LNCaP clone FGC (cell line): ENCODE data around the gene FAM221B.

Experiments used
- DNase-seq: peaks from one replicate; pipeline ENCODE4 v3.0.0-alpha.2; 2011; ENCODE audit warnings: low read depth
- H3K4me3 ChIP-seq: 2 replicates; pipeline ENCODE4 v1.5.1; 2011; ENCODE audit warnings: mild to moderate bottlenecking, low read depth, low read length, control low read depth
- CTCF ChIP-seq: IDR thresholded peaks from 2 replicates; pipeline ENCODE4 v1.5.1; 2012; ENCODE audit warnings: mild to moderate bottlenecking; ENCODE audit not compliant: control insufficient read depth, insufficient read depth; ENCODE audit errors: extremely low read depth

The FAM221B gene

GRCh38 chr9:35834260-35835215 lies 6.0 kb upstream of the FAM221B start:
- no peak overlapping the region for H3K4me3 ChIP-seq
- no peak for DNase-seq
- TF ChIP-seq CTCF, result no peak

GRCh38 chr9:35832814-35833213 lies 4.3 kb upstream of the FAM221B start:
- no peak for DNase-seq
- peak overlapping the region; percentile 6 for H3K4me3 ChIP-seq
- TF ChIP-seq CTCF, result no peak

GRCh38 chr9:35831040-35831439 lies 2.5 kb upstream of the FAM221B start:
- no peak overlapping the region for H3K4me3 ChIP-seq
- TF ChIP-seq CTCF, result no peak
- no peak for DNase-seq

GRCh38 chr9:35829764-35830096 lies 1.2 kb upstream of the FAM221B start:
- peak overlapping the region; percentile 67 for H3K4me3 ChIP-seq
- no peak for TF ChIP-seq CTCF
- no peak for DNase-seq

- TF ChIP-seq CTCF, result no peak
- DNase-seq, result no peak
- H3K4me3 ChIP-seq, result peak within 1 kb of the TSS; percentile 67
These were observed 692 bp upstream of the FAM221B start, which contains the start of gene TMEM8B for GRCh38 chr9:35829084-35829763. Gene TMEM8B, plus strand, starts transcription at chr9:35829228. Its CDS starts 220 bp downstream, at chr9:35829448.

- no peak overlapping the region for H3K4me3 ChIP-seq
- no peak for DNase-seq
- TF ChIP-seq CTCF, result no peak
These were observed 1.0 kb downstream of the FAM221B start for GRCh38 chr9:35827486-35827885.
